ENCODE data around the gene MYRF. TPM values are rescaled to one million over a fixed set of nuclear protein-coding genes. Genes with fewer than 3 reads are reported as not detected.

Gene MYRF
- total and polyA plus RNA-seq, 2 of the 4 experiments (the other 2 are of a cell fraction) = 1.6 to 10.7 TPM

GRCh38 chr11:61757213-61757862, 4.9 kb downstream of the MYRF start:
- Histone ChIP-seq H4K20me1 (ENCODE audit: insufficient read depth, low read length) (no peaks in the 10 kb centered on the region), H2AK5ac (ENCODE audit: low read depth, low read length) (no peak overlapping the region; the same call in 1 of the 2 replicates), H2BK20ac (ENCODE audit: low read depth, low read length) (no peak overlapping the region), H4K5ac (ENCODE audit: low read depth, low read length) (no peak overlapping the region), H3K36me3 (ENCODE audit: control insufficient read depth, insufficient read depth, low read length) (no peaks in the 10 kb centered on the region), H4K8ac (ENCODE audit: low read depth in 2 of 2, low read length in 2 of 2) (no peak overlapping the region; a peak in 2 of 4 replicates), H3K9ac (ENCODE audit: low read depth, low read length) (no peak overlapping the region), H3K23ac (ENCODE audit: low read depth, low read length) (no peak overlapping the region), H2AFZ (replicated peaks; ENCODE audit: low read length, poor library complexity) (no peak overlapping the region), H3K27me3 (ENCODE audit: control insufficient read depth, insufficient read depth, low read length) (peaks cover 3% of the 10 kb centered on the region; the same call in 1 of the 2 replicates), H3K4ac (ENCODE audit: low read depth, low read length) (no peak overlapping the region), H3K4me3 (ENCODE audit: insufficient read depth, low read depth, low read length) (no peak overlapping the region), H4K91ac (ENCODE audit: insufficient read depth, low read depth, low read length) (peak overlapping the region; percentile 76), H3K14ac (replicated peaks; ENCODE audit: low read depth, low read length) (no peak overlapping the region; the same call in 1 of the 2 replicates), H3K4me1 (ENCODE audit: control insufficient read depth, insufficient read depth, low read length) (peaks cover 15% of the 10 kb centered on the region), H3K18ac (ENCODE audit: low read depth, low read length) (no peak overlapping the region), H3K27ac (ENCODE audit: insufficient read depth, low read length) (no peak overlapping the region), H3K56ac (ENCODE audit: extremely low read depth, insufficient read depth, low read length) (no peak overlapping the region), H2BK15ac (ENCODE audit: low read depth, low read length) (no peak overlapping the region; the same call in 2 of the 3 replicates), H3K4me2 (ENCODE audit: low read depth, low read length) (no peak overlapping the region), H3K79me1 (ENCODE audit: low read depth in 1 of 2, low read length in 2 of 2) (0 out of 4 replicates have a peak, but pooled peaks cover 0 to 3% of the 10 kb centered on the region in 2 experiments), H2AK9ac (replicated peaks; ENCODE audit: low read depth, low read length, poor library complexity) (no peak overlapping the region), H2BK5ac (ENCODE audit: low read depth, low read length, poor library complexity, severe bottlenecking) (no peak overlapping the region), H2BK120ac (ENCODE audit: low read depth, low read length) (no peak overlapping the region), H3K9me1 (ENCODE audit: insufficient read depth, low read length) (no peaks in the 10 kb centered on the region), H3K9me3 (ENCODE audit: control insufficient read depth, insufficient read depth, low read length) (no peaks in the 10 kb centered on the region)
- dilution Hi-C loops (cut with HindIII; ENCODE audit: low sequenced_read_pairs, unreplicated experiment) (no loop called here), intact Hi-C loops (cut with micrococcal nuclease) (no loop called here), in situ Hi-C loops (cut with MboI; ENCODE audit: low sequenced_read_pairs) (no loop called here)
- no TSS peak for BruUV-seq (replicated peaks)
- TF ChIP-seq USF2 (IDR thresholded peaks at IDR 0.05; ENCODE audit: low read depth, low read length) (no peak), CEBPB (IDR thresholded peaks at IDR 0.05; ENCODE audit: low read depth, low read length) (no peak), MAFK (IDR thresholded peaks at IDR 0.05; ENCODE audit: low read depth, low read length) (no peak), NFE2L2 (IDR thresholded peaks at IDR 0.05; ENCODE audit: low read depth, low read length) (no peak), POLR2A (IDR thresholded peaks at IDR 0.05; ENCODE audit: low read depth, low read length) (no peak)
- WGBS, 2 experiments (ENCODE audit: extremely low coverage in 2 of 2, insufficient read length in 1 of 2) = 60% methylated on average over 2 of the region's 15 CpGs; no CpG with 5 or more reads in 1 of the 2 experiments
- no peak for ATAC-seq (ENCODE audit: low read depth)
- DNase-seq = no peak
- POLR2A ChIA-PET (ENCODE audit: unreplicated experiment) = no interaction called here
- CTCF ChIA-PET = no interaction called here
